ENCODE results near the gene SCG5.
"Not testable (repeated sequence)": the region's sequence is repeated elsewhere in the genome, so short reads cannot be mapped to it uniquely, and the experiment has no call there.

The SCG5 gene

DNA sequence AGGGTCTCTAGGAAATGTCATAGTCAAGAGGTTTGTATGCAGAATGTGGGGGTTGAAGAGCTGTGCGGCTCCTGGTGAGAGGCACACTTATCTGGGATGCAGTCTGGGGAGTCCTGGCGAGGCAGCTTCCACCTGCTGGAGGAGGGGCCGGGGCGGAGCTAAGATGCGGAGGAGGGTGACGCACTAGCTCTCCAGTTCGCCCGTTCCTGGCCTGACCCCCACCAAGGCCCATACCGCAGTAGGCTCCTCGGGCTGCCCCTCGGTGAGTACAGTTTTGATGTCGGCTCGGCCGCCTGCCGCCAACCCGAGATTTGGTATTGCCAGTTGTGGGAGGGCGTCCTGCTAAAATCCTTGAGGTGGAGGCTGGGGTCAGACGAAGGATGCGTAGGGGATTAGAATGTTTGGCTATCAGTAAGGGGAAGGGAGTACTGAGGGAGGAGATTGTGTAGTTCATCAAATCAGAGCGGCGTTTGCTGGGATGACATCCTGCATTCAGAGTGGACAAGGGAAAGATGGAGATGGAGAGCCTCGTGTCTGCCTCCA, at the start of gene SCG5:
TSS of gene SCG5 (plus strand) at position 194 of the 543 bp plus-strand sequence. CDS start 1,883 bp downstream, outside the sequence.
- no peak for DNase-seq (ENCODE audit: low read depth in 2 of 2)

DNA sequence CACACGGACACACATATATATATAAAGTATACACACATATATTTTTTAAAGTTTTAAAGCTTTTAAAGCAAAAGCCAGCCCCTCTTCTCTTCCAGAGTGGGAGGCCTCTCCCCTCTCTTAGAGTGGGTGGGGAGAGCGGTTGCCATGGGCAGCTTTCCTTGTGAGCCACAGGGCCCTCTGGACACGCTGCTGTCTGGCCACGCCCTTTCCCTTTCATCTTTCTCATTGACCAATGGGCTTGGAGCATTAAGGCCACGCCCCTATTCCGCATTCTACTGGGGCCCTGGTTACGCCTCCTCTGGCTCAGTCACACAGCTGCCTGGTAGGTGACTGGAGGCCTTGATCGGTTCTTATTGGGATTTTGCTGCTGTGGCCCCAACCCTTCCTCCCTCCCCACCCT, 48.4 kb upstream of the SCG5 start, which contains the start of gene GOLGA8N:
TSS of gene GOLGA8N (plus strand) at position 306 of the 400 bp plus-strand sequence.
- DNase-seq (ENCODE audit: low read depth in 2 of 2) = not testable (repeated sequence)

- not testable (repeated sequence) for DNase-seq (ENCODE audit: low read depth in 2 of 2)
These were observed 32.0 kb upstream of the SCG5 start for GRCh38 chr15:32609518-32609917.

DNA sequence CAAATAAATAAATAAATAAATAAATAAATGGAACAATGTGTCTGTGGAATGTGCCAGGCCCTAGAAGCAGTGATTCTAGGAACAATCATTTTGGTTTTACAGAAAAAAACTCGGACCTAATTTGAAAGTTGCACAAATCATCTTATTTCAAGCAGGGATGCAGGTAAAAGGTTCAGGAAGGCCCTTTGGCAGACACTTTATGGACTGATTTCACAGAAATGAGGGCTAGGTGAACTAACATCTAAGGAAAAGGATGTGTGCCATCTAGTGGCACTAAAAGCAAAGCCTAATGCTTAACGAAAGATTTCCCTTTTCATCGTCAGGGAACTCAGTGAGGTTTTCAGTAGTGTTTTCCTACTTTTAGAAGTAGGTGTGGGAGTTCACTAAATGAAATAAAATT, 30.8 kb upstream of the SCG5 start:
- not testable (repeated sequence) for DNase-seq (ENCODE audit: low read depth in 2 of 2)

DNA sequence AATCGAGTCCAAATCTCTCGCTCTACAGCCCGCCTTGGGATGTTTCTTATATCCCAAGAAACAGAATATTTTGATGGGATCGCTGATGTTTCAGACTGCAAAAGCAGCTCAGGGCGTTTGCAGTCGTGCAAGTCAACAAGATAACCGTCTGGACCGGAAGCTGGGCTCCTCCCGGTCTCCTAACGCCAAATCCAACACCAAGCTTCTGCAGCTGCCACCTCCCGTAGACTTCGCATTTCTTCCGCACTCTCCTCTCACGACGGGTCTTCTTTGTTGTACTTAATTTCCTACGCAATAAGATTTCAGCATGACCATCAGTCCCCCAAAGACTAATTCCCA, 26.8 kb upstream of the SCG5 start:
- DNase-seq (ENCODE audit: low read depth in 2 of 2) = not testable (repeated sequence)

- DNase-seq (ENCODE audit: low read depth in 2 of 2) = peak; percentile 80 to 85
These were observed 26.2 kb upstream of the SCG5 start, which contains the start of gene ARHGAP11A for GRCh38 chr15:32615051-32615870. TSS of gene ARHGAP11A (plus strand) at chr15:32615504. CDS start at chr15:32616212, 708 bp downstream.

GRCh38 chr15:32615871-32616426, 25.6 kb upstream of the SCG5 start:
- not testable (repeated sequence) for DNase-seq (ENCODE audit: low read depth in 2 of 2)

DNA sequence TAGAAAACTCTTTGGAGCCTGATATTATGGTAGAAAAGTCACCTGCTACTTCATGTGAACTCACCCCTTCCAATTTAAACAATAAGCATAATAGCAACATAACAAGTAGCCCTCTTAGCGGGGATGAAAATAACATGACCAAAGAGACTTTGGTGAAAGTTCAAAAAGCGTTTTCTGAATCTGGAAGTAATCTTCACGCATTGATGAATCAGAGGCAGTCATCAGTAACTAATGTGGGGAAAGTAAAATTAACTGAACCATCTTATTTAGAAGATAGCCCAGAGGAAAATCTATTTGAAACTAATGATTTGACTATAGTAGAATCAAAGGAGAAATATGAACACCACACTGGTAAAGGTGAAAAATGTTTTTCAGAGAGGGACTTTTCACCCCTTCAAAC, 5.1 kb upstream of the SCG5 start:
- DNase-seq (ENCODE audit: low read depth in 2 of 2) = no peak

DNA sequence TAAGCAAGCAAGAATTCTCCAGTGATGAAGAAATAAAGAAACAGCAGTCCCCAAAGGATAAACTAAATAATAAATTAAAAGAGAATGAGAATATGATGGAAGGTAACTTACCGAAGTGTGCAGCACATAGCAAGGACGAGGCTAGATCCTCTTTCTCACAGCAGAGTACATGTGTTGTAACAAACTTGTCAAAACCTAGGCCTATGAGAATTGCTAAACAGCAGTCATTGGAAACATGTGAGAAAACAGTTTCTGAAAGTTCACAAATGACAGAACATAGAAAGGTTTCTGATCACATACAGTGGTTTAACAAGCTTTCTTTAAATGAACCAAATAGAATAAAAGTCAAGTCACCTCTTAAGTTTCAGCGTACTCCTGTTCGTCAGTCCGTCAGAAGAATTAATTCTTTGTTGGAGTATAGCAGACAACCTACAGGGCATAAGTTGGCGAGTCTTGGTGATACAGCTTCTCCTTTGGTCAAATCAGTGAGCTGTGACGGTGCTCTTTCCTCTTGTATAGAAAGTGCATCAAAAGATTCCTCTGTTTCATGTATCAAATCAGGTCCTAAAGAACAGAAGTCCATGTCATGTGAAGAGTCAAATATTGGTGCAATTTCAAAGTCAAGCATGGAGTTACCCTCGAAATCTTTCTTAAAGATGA, 4.5 kb upstream of the SCG5 start:
- no peak for DNase-seq (ENCODE audit: low read depth in 2 of 2)

DNA sequence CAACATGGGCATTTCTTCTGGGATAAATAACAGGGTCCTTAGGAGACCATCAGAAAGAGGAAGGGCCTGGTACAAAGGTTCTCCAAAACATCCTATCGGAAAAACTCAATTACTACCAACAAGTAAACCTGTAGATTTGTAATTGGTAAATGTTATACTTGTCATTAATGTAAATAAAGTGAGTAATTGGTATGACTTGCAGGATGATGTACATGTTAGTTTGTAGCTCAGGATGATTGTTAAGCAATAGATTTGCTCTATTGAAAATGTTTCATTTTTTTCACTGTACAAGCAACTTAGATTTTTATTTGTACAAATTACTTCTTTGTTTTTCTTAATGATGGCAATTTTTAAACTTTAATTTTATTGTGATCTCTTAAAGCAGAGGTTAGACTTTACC, 3.8 kb upstream of the SCG5 start:
- DNase-seq (ENCODE audit: low read depth in 2 of 2) = no peak

- no peak for DNase-seq (ENCODE audit: low read depth in 2 of 2)
These were observed 1.3 kb downstream of the SCG5 start for GRCh38 chr15:32642667-32643435.

- no peak for DNase-seq (ENCODE audit: low read depth in 2 of 2)
These were observed 2.5 kb downstream of the SCG5 start for GRCh38 chr15:32643907-32644445.

- DNase-seq (ENCODE audit: low read depth in 2 of 2) = no peak
These were observed 4.8 kb downstream of the SCG5 start for GRCh38 chr15:32646291-32646690.

DNA sequence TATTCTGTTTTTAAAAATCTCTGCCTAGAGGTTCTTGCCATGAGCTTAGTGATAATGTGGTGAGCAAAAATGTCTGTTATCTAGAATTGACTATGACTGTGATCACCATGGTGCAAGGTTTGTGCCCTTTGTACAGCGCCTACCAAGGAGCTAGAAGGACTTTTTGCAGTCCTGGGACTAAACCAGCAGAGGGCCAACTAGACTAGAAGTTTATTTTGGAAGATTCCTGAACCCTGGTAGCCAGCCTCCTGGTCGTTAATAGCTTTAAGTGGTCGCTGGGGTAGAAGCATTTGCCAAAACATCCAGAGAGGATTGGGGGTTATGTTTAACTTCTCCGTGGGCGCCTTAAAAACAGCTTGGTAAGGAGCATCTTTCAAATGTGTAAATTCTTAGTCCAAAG, 7.8 kb downstream of the SCG5 start:
- DNase-seq (ENCODE audit: low read depth in 2 of 2) = no peak

GRCh38 chr15:32651229-32651837, 9.8 kb downstream of the SCG5 start:
- DNase-seq (ENCODE audit: low read depth in 2 of 2) = peak; percentile 13 to 40

GRCh38 chr15:32652178-32652577, 10.7 kb downstream of the SCG5 start:
- DNase-seq (ENCODE audit: low read depth in 2 of 2) = no peak

GRCh38 chr15:32656091-32656490, 14.6 kb downstream of the SCG5 start:
- no peak for DNase-seq (ENCODE audit: low read depth in 2 of 2)

GRCh38 chr15:32656496-32656895, 15.0 kb downstream of the SCG5 start:
- no peak for DNase-seq (ENCODE audit: low read depth in 2 of 2)

GRCh38 chr15:32657198-32657883, 15.8 kb downstream of the SCG5 start:
- no peak for DNase-seq (ENCODE audit: low read depth in 2 of 2)

DNA sequence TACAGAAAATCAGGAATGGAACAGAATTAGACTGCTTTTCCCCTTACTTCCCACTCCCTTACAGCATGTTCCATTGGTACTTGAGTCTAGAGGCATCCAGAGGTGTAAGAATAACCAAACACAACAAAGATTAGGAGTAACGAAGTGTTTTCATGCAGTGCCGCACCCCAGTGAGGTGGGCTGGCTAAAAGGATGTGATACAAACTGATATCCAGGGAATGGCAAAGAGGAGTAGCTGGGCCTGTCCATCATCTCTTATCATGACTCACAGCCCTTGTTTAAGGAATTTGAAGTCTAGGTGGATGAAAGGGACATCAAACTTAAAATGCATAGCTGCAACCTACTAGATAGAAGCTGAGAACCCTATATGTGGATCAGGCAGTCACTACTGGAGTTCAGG, 16.4 kb downstream of the SCG5 start:
- no peak for DNase-seq (ENCODE audit: low read depth in 2 of 2)
